ENCODE data around the gene EXOSC1. TPM values are rescaled to one million over a fixed set of nuclear protein-coding genes. Genes with fewer than 3 reads are reported as not detected.
A peak's percentile ranks its signal among the peaks of the same experiment; 100 is the strongest.
"Not testable (repeated sequence)": the region's sequence is repeated elsewhere in the genome, so short reads cannot be mapped to it uniquely, and the experiment has no call there.

The EXOSC1 gene
- total RNA-seq, 2 donors from 2014 or later = 21.8 to 30.8 TPM

GRCh38 chr10:97412891-97413304, 32.9 kb downstream of the EXOSC1 start:
- 57% methylated on average over 10 of the region's 10 CpGs for WGBS
- H3K27me3 ChIP-seq (replicated peaks; ENCODE audit: insufficient read depth) = no peaks in the 10 kb centered on the region
- intact Hi-C loops (cut with DNase I) = no loop called here

GRCh38 chr10:97411406-97411805, 34.4 kb downstream of the EXOSC1 start:
- intact Hi-C loops (cut with DNase I) = no loop called here
- H3K36me3 ChIP-seq = no peaks in the 10 kb centered on the region
- H3K4me3 ChIP-seq = no peak overlapping the region
- peaks cover 2% of the 10 kb centered on the region for H3K4me1 ChIP-seq (replicated peaks)
- WGBS = 91% methylated on average over 4 of the region's 4 CpGs
- no peaks in the 10 kb centered on the region for H3K9me3 ChIP-seq
- H3K27ac ChIP-seq = no peak overlapping the region
- no peaks in the 10 kb centered on the region for H3K27me3 ChIP-seq (replicated peaks; ENCODE audit: insufficient read depth)
- no peak for TF ChIP-seq POLR2A (IDR thresholded peaks at IDR 0.05)
- no peak for TF ChIP-seq CTCF (IDR thresholded peaks at IDR 0.05)
- no peak for TF ChIP-seq POLR2AphosphoS5 (IDR thresholded peaks at IDR 0.05)
- no peak for DNase-seq (ENCODE audit: low spot score)

More at GRCh38 chr10:97412891-97413304, 32.9 kb downstream of the EXOSC1 start:
- Histone ChIP-seq H3K9me3 (no peaks in the 10 kb centered on the region), H3K4me1 (replicated peaks) (peaks cover 2% of the 10 kb centered on the region), H3K4me3 (no peak overlapping the region), H3K36me3 (no peaks in the 10 kb centered on the region), H3K27ac (peak overlapping the region; percentile 10 to 51)
- DNase-seq (ENCODE audit: low spot score) = peak; percentile 68
- TF ChIP-seq POLR2AphosphoS5 (IDR thresholded peaks at IDR 0.05) (peak; percentile 68), POLR2A (IDR thresholded peaks at IDR 0.05) (peak; percentile 39), CTCF (IDR thresholded peaks at IDR 0.05) (peak in 1 of 4 experiments; percentile 10)

GRCh38 chr10:97408496-97408992, 37.3 kb downstream of the EXOSC1 start:
- intact Hi-C loops (cut with DNase I) = no loop called here
- no peaks in the 10 kb centered on the region for H3K36me3 ChIP-seq
- H3K27ac ChIP-seq = peak overlapping the region in 1 of 2 donors; percentile 33
- H3K4me1 ChIP-seq (replicated peaks) = peaks cover 2% of the 10 kb centered on the region
- H3K9me3 ChIP-seq = no peaks in the 10 kb centered on the region
- H3K27me3 ChIP-seq (replicated peaks; ENCODE audit: insufficient read depth) = no peaks in the 10 kb centered on the region
- no peak overlapping the region for H3K4me3 ChIP-seq
- TF ChIP-seq POLR2AphosphoS5 (IDR thresholded peaks at IDR 0.05) = peak; percentile 68
- no peak for TF ChIP-seq CTCF (IDR thresholded peaks at IDR 0.05)
- 80% methylated on average over 10 of the region's 10 CpGs for WGBS
- peak; percentile 51 for DNase-seq (ENCODE audit: low spot score)

- Histone ChIP-seq H3K27me3 (replicated peaks; ENCODE audit: insufficient read depth) (no peaks in the 10 kb centered on the region), H3K36me3 (no peaks in the 10 kb centered on the region), H3K4me3 (no peak overlapping the region), H3K9me3 (no peaks in the 10 kb centered on the region), H3K4me1 (replicated peaks) (peaks cover 2% of the 10 kb centered on the region), H3K27ac (peak overlapping the region; percentile 33 to 36)
- WGBS = 74% methylated on average over 2 of the region's 2 CpGs
- no peak for DNase-seq (ENCODE audit: low spot score)
- intact Hi-C loops (cut with DNase I) = no loop called here
- no peak for TF ChIP-seq POLR2A (IDR thresholded peaks at IDR 0.05)
- TF ChIP-seq POLR2AphosphoS5 (IDR thresholded peaks at IDR 0.05) = no peak
- TF ChIP-seq CTCF (IDR thresholded peaks at IDR 0.05) = no peak
Observed at GRCh38 chr10:97407952-97408248, 37.9 kb downstream of the EXOSC1 start.

- DNase-seq (ENCODE audit: low spot score) = peak; percentile 61
- TF ChIP-seq POLR2AphosphoS5 (IDR thresholded peaks at IDR 0.05) = peak; percentile 63
- TF ChIP-seq CTCF (IDR thresholded peaks at IDR 0.05) = peak; percentile 49 to 83 (median 78)
- TF ChIP-seq POLR2A (IDR thresholded peaks at IDR 0.05) = no peak
- intact Hi-C loops (cut with DNase I) = no loop called here
- Histone ChIP-seq H3K27me3 (replicated peaks; ENCODE audit: insufficient read depth) (no peaks in the 10 kb centered on the region), H3K9me3 (no peaks in the 10 kb centered on the region), H3K36me3 (no peaks in the 10 kb centered on the region), H3K4me1 (replicated peaks) (peaks cover 2% of the 10 kb centered on the region), H3K4me3 (no peak overlapping the region), H3K27ac (no peak overlapping the region)
- WGBS = 7% methylated on average over 10 of the region's 10 CpGs
Observed at GRCh38 chr10:97407211-97407951, 38.4 kb downstream of the EXOSC1 start.

GRCh38 chr10:97406483-97406882, 39.3 kb downstream of the EXOSC1 start:
- H3K27ac ChIP-seq; H3K36me3 ChIP-seq; intact Hi-C loops (cut with DNase I); H3K9me3 ChIP-seq; DNase-seq (ENCODE audit: low spot score); H3K4me1 ChIP-seq (replicated peaks); H3K27me3 ChIP-seq (replicated peaks; ENCODE audit: insufficient read depth); H3K4me3 ChIP-seq: not testable (repeated sequence)
- WGBS = 85% methylated on average over 7 of the region's 7 CpGs

Measured in prostate gland (tissue), 2 donors.